IPS DF 19.7 (cell line): ENCODE measurements around the gene ABCC5.
"Not testable (repeated sequence)": the region's sequence is repeated elsewhere in the genome, so short reads cannot be mapped to it uniquely, and the experiment has no call there.

Experiments
- DNase-seq: peaks from one replicate; pipeline ENCODE4 v3.0.0-alpha.2; 2013; ENCODE audit warnings: low read depth, low spot score

Gene ABCC5

GRCh38 chr3:183892610-183893214 lies 125.0 kb downstream of the ABCC5 start:
- no peak for DNase-seq

- DNase-seq = no peak
Observed at GRCh38 chr3:183885766-183886165, 131.9 kb downstream of the ABCC5 start.

GRCh38 chr3:183884427-183885296 lies 133.0 kb downstream of the ABCC5 start, which contains the start of gene PARL:
PARL (minus strand) TSS chr3:183884880; CDS start chr3:183884846, 34 bp downstream.
- peak; percentile 65 for DNase-seq

- DNase-seq = no peak
Observed at GRCh38 chr3:183884097-183884426, 133.6 kb downstream of the ABCC5 start.

GRCh38 chr3:183883291-183884096 lies 134.2 kb downstream of the ABCC5 start:
- DNase-seq = no peak

- no peak for DNase-seq
Observed at GRCh38 chr3:183880121-183880520, 137.6 kb downstream of the ABCC5 start.

GRCh38 chr3:183879243-183879642 lies 138.4 kb downstream of the ABCC5 start:
- no peak for DNase-seq

GRCh38 chr3:183878071-183878470 lies 139.6 kb downstream of the ABCC5 start:
- no peak for DNase-seq

GRCh38 chr3:183877227-183877626 lies 140.5 kb downstream of the ABCC5 start:
- not testable (repeated sequence) for DNase-seq

GRCh38 chr3:183875411-183875810 lies 142.3 kb downstream of the ABCC5 start:
- no peak for DNase-seq

GRCh38 chr3:183873914-183874313 lies 143.8 kb downstream of the ABCC5 start:
- no peak for DNase-seq

GRCh38 chr3:183871541-183871940 lies 146.1 kb downstream of the ABCC5 start:
- no peak for DNase-seq

GRCh38 chr3:183870563-183870962 lies 147.1 kb downstream of the ABCC5 start:
- DNase-seq = no peak
